Thyroid gland (tissue), 4 donors: Measurements from ENCODE around the gene SHMT2. TPM values are rescaled to one million over a fixed set of nuclear protein-coding genes. Genes with fewer than 3 reads are reported as not detected.

ENCODE experiments used
- DNase-seq, 2 donors: peaks; one replicate each; pipeline ENCODE4 v3.0.0-alpha.2; 2019
- H3K27ac ChIP-seq, 3 donors: fragments of 200-600 bp; sonication (generic); 1 replicate in 2 of 3; 2 replicates in 1 of 3; pipeline ENCODE4 v1.5.1; 2016 to 2019; ENCODE audit warnings: mild to moderate bottlenecking in 1 of 3, moderate library complexity in 1 of 3
- H3K27me3 ChIP-seq: fragments of 200-600 bp; sonication (generic); one replicate; pipeline ENCODE4 v1.5.1; 2019
- H3K36me3 ChIP-seq, 2 donors: fragments of 200-600 bp; sonication (generic); one replicate each; pipeline ENCODE4 v1.5.1; 2016 to 2019
- H3K4me1 ChIP-seq, 2 donors: fragments of 200-600 bp; sonication (generic); one replicate each; pipeline ENCODE4 v1.5.1; 2017 to 2019
- H3K4me3 ChIP-seq, 3 donors: fragments of 200-600 bp; sonication (generic); replicated peaks in 1 of 3; 1 replicate in 2 of 3; 2 replicates in 1 of 3; pipeline ENCODE4 v1.5.1; 2016; ENCODE audit warnings: mild to moderate bottlenecking in 1 of 3
- H3K9me3 ChIP-seq: fragments of 200-600 bp; sonication (generic); one replicate; pipeline ENCODE4 v1.5.1; 2017
- CTCF ChIP-seq, 6 experiments: fragments of 200-600 bp in 3 of 6; fragments of 450-650 bp in 3 of 6; sonication (generic) in 3 of 6; IDR thresholded peaks; one replicate each; pipeline ENCODE4 v1.5.1; 2016 to 2019; ENCODE audit warnings: antibody characterized with exemption in 6 of 6, mild to moderate bottlenecking in 2 of 6, inconsistent platforms in 1 of 6, moderate library complexity in 1 of 6
- POLR2A ChIP-seq, 2 donors: fragments of 450-650 bp; IDR thresholded peaks; one replicate each; pipeline ENCODE4 v1.6.1; 2017; ENCODE audit warnings: antibody characterized with exemption in 2 of 2, mild to moderate bottlenecking in 2 of 2, moderate library complexity in 1 of 2
- WGBS, 2 donors: methylation state at CpG; one replicate each; pipeline ENCODE4 v1.1.5; 2017; 5-methylcytosine and 5-hydroxymethylcytosine counted together
- intact Hi-C: fragments of 100-400 bp; cut with DNase I; formaldehyde crosslinking; loops from one replicate; pipeline ENCODE4 v1.15.1; 2023
- total RNA-seq, 4 donors: library from RNA; depleted of rRNA; stranded (reverse); fragments of >200 nt; gene quantifications; one replicate each; pipeline ENCODE4 v1.2.3, GENCODE V29; 2016

The SHMT2 gene
- total RNA-seq, 4 donors from 2014 or later = 34.0 to 58.4 (median 49.8) TPM

GRCh38 chr12:57219993-57220754, 9.3 kb upstream of the SHMT2 start:
- peaks cover 36% of the 10 kb centered on the region for H3K27me3 ChIP-seq
- 8% methylated on average over 38 of the region's 38 CpGs for WGBS, 2 donors

GRCh38 chr12:57220770-57221168, 8.7 kb upstream of the SHMT2 start:
- Histone ChIP-seq H3K27me3 (peaks cover 36% of the 10 kb centered on the region), H3K9me3 (no peaks in the 10 kb centered on the region), H3K4me3 (no peak overlapping the region), H3K36me3 (no peaks in the 10 kb centered on the region), H3K27ac (no peak overlapping the region), H3K4me1 (peaks cover 8 to 29% of the 10 kb centered on the region in 2 donors)
- WGBS, 2 donors = 39 to 41% methylated on average over 1 of the region's 1 CpG
- intact Hi-C loops = no loop called here
- no peak for TF ChIP-seq CTCF (IDR thresholded peaks at IDR 0.05)
- TF ChIP-seq POLR2A (IDR thresholded peaks at IDR 0.05) = no peak
- no peak for DNase-seq

More at GRCh38 chr12:57219993-57220754, 9.3 kb upstream of the SHMT2 start:
- H3K4me1 ChIP-seq = peaks cover 8 to 26% of the 10 kb centered on the region in 2 donors
- H3K4me3 ChIP-seq = no peak overlapping the region
- no peak for DNase-seq
- intact Hi-C loops = no loop called here
- no peak for TF ChIP-seq POLR2A (IDR thresholded peaks at IDR 0.05)
- no peak for TF ChIP-seq CTCF (IDR thresholded peaks at IDR 0.05)
- no peak overlapping the region for H3K27ac ChIP-seq
- H3K36me3 ChIP-seq = no peaks in the 10 kb centered on the region
- H3K9me3 ChIP-seq = no peaks in the 10 kb centered on the region

- Histone ChIP-seq H3K36me3 (no peaks in the 10 kb centered on the region), H3K27ac (no peak overlapping the region), H3K4me1 (peaks cover 8 to 26% of the 10 kb centered on the region in 2 donors), H3K27me3 (peaks cover 39% of the 10 kb centered on the region), H3K9me3 (no peaks in the 10 kb centered on the region), H3K4me3 (no peak overlapping the region)
- no peak for DNase-seq
- intact Hi-C loops = no loop called here
- WGBS, 2 donors = 12 to 20% methylated on average over 10 to 16 of the region's 24 CpGs
- no peak for TF ChIP-seq CTCF (IDR thresholded peaks at IDR 0.05)
- TF ChIP-seq POLR2A (IDR thresholded peaks at IDR 0.05) = no peak
Observed at GRCh38 chr12:57221169-57221917, 8.2 kb upstream of the SHMT2 start.

GRCh38 chr12:57222286-57223190, 7.0 kb upstream of the SHMT2 start:
- no peak for DNase-seq
- H3K27ac ChIP-seq = no peak overlapping the region
- TF ChIP-seq CTCF (IDR thresholded peaks at IDR 0.05) = no peak
- TF ChIP-seq POLR2A (IDR thresholded peaks at IDR 0.05) = no peak
- H3K4me1 ChIP-seq = peaks cover under 1 to 28% of the 10 kb centered on the region in 2 donors
- no peaks in the 10 kb centered on the region for H3K9me3 ChIP-seq
- intact Hi-C loops = no loop called here
- no peaks in the 10 kb centered on the region for H3K36me3 ChIP-seq
- H3K4me3 ChIP-seq = no peak overlapping the region
- WGBS, 2 donors = 21 to 23% methylated on average over 13 of the region's 13 CpGs
- H3K27me3 ChIP-seq = peaks cover 35% of the 10 kb centered on the region
